Transverse colon (tissue), 3 donors: ENCODE results near the gene PPP1R1A.

Experiments
- POLR2A ChIP-seq: fragments of 450-650 bp; IDR thresholded peaks from one replicate; pipeline ENCODE4 v1.6.1; 2016; ENCODE audit warnings: antibody characterized with exemption, mild to moderate bottlenecking, moderate library complexity
- TF ChIP-seq, protein P1 (sequence below), 5 experiments: fragments of 200-600 bp in 3 of 5; fragments of 450-650 bp in 2 of 5; sonication (generic) in 3 of 5; IDR thresholded peaks; 1 replicate in 2 of 5; 2 replicates in 3 of 5; pipeline ENCODE4 v1.5.1; 2016 to 2017; ENCODE audit warnings: antibody characterized with exemption in 5 of 5, inconsistent platforms in 3 of 5, mild to moderate bottlenecking in 2 of 5, moderate library complexity in 1 of 5

DNA sequence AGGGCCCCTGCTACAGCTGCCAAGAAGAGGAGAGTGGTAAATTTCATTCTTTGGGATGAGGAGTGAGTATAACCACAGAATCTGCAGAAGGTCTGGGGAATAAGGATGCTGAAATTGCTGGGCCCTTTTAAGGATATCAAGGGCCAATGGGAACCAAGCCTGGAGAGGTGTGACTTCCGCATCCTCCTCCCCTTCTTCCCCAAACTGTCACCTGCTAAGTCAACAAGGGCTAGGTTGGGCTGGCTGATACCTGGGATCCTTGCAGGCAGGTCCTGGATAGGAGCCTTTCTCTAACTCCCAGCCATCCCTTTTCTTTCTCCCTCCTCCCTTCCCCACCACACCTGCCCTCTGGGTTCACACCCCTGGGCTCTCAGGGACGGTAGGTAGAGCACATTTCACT, 46.3 kb upstream of the PPP1R1A start, which contains the start of gene LACRT:
- TF ChIP-seq, protein P1, sequence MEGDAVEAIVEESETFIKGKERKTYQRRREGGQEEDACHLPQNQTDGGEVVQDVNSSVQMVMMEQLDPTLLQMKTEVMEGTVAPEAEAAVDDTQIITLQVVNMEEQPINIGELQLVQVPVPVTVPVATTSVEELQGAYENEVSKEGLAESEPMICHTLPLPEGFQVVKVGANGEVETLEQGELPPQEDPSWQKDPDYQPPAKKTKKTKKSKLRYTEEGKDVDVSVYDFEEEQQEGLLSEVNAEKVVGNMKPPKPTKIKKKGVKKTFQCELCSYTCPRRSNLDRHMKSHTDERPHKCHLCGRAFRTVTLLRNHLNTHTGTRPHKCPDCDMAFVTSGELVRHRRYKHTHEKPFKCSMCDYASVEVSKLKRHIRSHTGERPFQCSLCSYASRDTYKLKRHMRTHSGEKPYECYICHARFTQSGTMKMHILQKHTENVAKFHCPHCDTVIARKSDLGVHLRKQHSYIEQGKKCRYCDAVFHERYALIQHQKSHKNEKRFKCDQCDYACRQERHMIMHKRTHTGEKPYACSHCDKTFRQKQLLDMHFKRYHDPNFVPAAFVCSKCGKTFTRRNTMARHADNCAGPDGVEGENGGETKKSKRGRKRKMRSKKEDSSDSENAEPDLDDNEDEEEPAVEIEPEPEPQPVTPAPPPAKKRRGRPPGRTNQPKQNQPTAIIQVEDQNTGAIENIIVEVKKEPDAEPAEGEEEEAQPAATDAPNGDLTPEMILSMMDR (IDR thresholded peaks at IDR 0.05) = no peak
- no peak for TF ChIP-seq POLR2A
